SHP77 treated with DMSO at 0.1 percent for 48 hours (cell line): Measurements from ENCODE around the gene PRKAR2B.
"Not testable (repeated sequence)": the region's sequence is repeated elsewhere in the genome, so short reads cannot be mapped to it uniquely, and the experiment has no call there.

Source experiments
- DNase-seq: peaks from one replicate; lab custom pipeline; 2025; lab: John Stamatoyannopoulos, UW

Gene PRKAR2B

DNA sequence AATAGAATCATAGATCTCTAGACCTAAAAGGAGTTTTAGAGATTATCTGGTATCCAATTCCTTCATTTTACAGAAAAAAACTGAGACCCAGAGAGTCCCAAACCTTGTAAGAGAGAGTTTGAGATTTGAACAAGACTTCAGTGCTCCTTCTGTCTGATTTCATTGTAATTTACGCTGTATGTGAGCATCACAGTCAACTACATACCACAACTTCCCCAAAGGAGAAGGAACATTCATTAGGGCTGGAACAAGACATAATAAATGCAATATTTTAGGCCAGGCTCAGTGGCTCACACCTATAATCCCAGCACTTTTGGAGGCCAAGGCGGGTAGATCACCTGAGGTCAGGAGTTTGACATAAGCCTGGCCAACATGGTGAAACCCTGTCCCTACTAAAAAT, 17.3 kb upstream of the PRKAR2B start:
- DNase-seq: no peak

GRCh38 chr7:107029061-107029763, 15.3 kb upstream of the PRKAR2B start:
- no peak for DNase-seq

GRCh38 chr7:107029764-107030286, 14.7 kb upstream of the PRKAR2B start:
- DNase-seq: no peak

DNA sequence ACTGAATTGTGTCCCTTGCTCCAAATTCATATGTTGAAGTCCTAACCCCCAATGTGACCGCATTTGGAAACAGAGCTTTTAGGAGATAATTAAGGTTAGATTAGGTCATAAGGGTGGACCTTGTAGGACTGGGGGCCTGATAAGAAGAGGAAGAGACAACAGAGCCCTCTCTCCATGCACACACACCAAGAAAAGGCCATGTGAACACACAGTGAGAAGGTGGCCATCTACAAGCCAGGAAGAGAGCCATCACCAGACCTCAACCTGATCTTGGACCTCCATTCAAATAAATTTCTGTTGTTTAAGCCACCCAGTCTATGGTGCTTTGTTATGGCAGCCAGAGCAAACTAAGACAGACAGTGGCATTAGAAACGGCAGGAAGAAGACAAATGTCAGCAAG, 12.5 kb upstream of the PRKAR2B start:
- DNase-seq: no peak

- no peak for DNase-seq
Measured at GRCh38 chr7:107032720-107033438, 11.6 kb upstream of the PRKAR2B start.

GRCh38 chr7:107034553-107034952, 10.0 kb upstream of the PRKAR2B start:
- no peak for DNase-seq

- no peak for DNase-seq
Measured at GRCh38 chr7:107035446-107035845, 9.1 kb upstream of the PRKAR2B start.

- DNase-seq: no peak
Measured at GRCh38 chr7:107036535-107036934, 8.0 kb upstream of the PRKAR2B start.

DNA sequence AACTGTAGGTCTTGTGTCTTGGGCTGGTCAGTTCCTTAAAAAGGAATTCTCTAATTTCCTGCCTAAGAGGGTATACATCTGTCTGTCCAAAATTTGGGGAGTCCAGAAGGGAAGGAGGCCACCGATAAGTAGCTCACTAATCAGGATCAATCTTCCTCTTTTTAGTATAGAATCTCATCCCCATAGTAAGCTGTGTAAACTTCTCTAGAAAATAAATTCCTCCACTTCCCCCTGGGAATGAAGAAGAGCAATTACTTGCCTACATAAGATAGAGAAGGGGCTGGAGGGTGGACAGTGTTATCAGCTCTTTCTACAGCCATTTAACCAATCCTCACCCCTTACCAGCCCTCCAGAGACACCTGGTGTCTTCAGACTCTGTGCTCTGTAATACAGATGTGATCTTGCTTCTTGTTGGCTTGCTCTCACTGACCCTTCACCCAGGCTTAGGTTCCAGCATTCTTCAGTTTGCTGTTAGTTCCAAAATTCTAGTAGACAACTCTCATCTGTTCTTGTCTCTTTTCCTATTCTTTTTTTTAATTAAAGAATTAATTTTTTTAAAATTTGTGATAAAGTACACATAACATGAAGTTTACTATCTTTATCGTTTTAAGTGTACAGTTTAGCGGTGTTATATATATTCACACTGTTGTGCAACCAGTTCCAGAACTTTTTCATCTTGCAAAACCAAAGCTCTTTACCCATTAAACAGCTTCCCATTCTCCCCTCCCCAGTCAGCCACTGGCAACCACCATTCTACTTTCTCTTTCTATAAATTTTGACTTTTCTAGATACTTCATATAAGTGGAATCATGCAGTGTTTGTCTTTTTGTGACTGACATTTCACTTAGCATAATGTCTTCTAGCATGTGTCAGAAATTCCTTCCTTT, 6.5 kb upstream of the PRKAR2B start:
- DNase-seq: no peak

- DNase-seq: no peak
Measured at GRCh38 chr7:107039199-107039900, 5.2 kb upstream of the PRKAR2B start.

DNA sequence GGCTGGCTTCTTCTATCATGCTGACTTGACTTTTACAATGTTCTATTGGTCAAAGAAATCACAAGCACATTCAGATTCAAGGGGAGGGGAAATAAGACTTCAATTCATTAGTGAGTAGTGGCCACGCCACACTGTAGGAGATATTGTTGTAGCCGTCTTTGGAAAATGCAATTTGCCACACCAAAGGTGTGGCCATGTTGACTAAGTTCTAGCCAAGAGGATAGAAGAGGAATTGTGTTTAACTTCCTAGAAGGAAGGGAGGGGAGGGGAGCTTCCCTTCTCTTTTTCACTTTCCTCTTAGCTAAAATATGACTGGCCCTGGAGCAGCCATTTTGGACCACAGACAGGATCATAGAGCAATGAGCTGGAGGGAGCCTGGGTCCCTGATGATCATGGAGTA, 3.4 kb upstream of the PRKAR2B start:
- no peak for DNase-seq

- DNase-seq: not testable (repeated sequence)
Measured at GRCh38 chr7:107041764-107042163, 2.7 kb upstream of the PRKAR2B start.

GRCh38 chr7:107042326-107042910, 2.1 kb upstream of the PRKAR2B start:
- not testable (repeated sequence) for DNase-seq

- DNase-seq: no peak
Measured at GRCh38 chr7:107043491-107043890, 1.0 kb upstream of the PRKAR2B start.

DNA sequence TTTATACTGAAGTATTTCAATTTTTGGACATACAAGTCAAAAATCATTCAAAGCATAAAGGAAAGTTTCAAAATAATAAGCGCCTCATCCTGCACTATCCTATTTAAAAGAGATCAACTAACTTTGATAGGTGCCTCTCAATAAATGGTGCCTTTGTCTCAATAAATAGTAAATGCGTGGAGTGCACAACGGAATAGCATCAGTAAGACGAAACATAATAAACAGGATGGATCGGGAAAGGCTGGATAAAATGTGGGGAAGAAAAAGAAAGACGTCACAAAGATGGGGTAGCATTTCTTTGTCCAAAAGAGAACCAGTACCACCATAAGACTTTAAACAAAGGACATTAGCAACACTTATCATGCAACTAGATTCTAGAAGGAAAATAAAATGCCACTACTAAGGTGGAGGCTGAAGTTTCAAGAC, 571 bp upstream of the PRKAR2B start:
- DNase-seq: no peak

DNA sequence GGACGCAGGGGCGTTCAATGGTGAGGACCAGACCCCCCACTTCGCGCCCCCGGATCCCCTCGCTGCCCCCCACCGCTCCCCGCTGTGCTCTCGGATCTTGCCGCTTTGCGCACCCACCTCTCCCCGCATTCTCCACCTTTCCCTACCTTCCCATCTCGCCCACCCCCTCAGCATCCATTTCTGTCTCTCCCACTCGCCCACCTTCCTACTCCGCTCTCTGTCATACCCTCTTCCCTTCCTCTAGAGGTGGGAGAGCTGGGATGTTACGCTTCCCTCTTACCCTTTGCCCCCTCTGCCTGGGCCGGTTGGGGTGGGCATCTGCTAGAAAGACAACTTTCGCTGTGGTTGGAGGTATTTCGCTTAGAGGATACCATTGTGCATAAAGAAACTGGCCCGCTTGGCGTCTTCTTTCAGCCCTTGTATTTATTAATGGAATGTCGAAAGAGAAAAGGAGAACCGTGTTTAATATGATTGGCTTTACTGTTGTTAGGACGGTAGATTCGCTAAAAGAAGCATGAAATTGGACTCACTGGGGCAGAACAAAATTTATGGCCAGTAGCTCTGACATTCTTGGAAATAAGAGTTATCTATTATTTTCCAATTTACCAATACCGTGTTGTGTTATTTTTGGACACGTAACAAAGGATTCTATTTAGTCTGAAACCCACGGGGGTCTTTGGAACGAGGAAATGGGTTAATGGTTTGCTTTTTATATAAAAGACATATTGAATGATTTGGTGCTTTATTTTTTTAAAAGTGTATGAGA, 873 bp downstream of the PRKAR2B start:
- no peak for DNase-seq

- no peak for DNase-seq
Measured at GRCh38 chr7:107045980-107046379, 1.5 kb downstream of the PRKAR2B start.

- no peak for DNase-seq
Measured at GRCh38 chr7:107046491-107047259, 2.2 kb downstream of the PRKAR2B start.

DNA sequence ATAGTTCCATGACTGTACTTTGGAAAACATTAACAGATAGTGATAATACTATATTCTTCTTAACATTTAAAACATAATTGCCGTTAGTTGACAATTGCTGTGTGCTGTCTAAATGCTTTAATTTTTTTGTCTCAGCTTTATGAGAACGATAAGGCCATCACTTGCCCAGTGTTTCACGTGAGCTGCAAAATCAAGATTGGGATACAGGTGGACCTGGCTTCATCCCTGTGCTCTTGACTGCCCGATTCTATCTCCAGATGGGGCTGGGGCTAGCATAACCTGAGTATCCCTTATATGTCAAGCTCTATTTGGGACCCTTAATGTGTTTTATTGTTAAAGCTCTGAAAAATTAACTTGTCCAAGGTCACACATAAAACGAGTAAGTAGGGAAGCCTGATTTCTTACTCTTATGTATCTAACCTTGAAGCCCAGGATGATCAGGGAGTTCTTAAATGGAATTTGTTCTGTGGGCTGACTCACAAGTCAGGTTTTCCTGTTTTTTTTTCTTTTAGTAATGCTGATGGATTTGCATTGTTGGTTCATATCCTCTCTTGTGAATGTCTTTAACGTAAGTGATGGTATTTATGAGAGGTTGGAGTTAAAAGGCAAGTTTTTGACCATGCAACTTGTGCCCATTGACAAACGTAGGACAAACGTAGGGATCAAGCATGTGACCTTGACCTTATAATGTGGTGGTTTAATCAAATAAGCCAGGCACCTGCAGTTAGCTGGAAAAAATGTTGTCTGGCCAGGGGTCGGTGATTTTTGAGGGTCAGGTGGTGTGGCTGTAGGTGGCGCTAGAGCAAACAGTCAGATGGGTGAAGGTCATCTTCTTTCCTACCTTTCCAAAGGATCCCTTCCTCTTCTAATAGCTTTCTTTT, 3.6 kb downstream of the PRKAR2B start:
- DNase-seq: no peak
